Measurements from ENCODE around the gene LIPC.

The LIPC gene

GRCh38 chr15:58554758-58555157 lies 123.0 kb downstream of the LIPC start:
- DNase-seq (ENCODE audit: low read depth in 2 of 2), result no peak

DNA sequence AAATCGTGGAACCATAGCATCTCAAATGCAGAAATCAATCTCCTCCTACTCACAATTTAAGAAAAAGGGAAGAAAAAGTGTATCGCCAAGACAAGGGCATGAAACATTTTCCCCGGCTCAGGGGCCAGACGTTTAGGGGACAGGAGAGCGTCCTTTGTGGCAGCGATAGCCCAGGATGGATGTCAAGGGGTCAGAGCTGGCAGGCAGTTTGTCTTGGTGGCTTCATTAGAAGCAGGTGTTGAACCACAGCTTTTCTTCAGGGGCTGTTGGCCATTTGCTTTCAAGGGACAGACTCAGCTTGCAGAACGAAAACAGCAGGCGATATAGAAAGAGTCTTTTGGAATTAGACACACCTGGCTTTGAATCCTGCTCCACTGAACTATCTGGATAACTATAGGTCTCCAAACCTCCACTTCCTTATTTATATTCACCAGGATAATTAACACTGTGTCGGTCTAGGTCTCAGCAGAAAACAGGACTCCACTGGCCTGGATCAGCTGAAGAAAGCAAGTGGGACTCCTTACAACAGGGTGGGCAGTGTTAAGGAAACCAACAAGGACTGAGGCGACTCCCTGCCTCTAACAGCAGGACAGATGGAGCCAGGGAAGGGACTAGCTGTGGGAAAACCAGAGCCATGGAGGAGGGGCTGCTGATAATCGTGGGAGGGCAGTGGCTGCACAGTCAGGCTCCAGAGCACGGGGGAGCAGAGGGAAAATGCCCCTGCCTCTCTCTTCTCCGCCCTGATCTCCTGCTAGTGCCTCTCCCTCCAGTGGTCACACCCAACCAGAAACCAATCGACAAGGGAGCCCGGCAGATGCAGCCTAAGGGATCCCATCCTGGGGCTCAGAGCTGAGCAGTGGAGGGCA lies 123.6 kb downstream of the LIPC start:
- no peak for DNase-seq (ENCODE audit: low read depth in 2 of 2)

- no peak for DNase-seq (ENCODE audit: low read depth in 2 of 2)
Measured at GRCh38 chr15:58556028-58556361, 124.2 kb downstream of the LIPC start.

DNA sequence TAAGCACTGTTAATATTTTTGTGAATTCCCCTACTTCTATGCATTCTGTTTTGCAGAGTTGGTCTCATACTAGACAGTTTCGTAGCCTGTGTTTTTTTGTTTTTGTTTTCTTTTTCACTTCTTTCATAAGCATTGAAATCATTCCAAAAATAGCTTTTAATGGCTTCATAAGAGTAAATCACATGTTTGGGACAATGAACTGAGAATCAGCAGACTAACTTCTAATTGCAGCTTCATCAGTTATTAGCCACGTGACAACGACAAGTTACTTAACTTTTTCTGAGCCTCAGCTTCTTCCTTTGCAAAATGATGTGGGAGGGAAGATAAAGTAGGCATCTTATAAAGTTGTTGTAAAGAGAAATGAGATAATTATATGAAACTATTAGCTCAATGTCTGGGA lies 124.8 kb downstream of the LIPC start:
- no peak for DNase-seq (ENCODE audit: low read depth in 2 of 2)

DNA sequence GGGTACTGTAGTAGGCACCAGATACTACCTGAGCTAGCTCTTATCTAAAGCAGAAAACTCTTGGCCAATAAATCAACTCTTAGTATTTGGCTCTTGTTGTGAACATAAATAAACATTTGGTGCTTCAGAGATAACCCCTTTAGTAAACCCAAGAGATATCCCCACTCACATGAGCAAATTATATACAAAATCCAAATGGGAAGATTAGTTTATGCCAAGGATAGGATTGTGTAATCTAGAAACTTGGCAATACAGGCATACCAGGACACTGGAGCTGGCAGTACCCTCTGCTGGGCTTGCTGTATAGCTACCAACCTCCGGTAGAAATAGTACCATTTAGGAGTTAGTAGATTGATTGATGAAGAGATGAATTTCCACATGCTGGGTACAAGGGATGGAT lies 127.0 kb downstream of the LIPC start:
- no peak for DNase-seq (ENCODE audit: low read depth in 2 of 2)

GRCh38 chr15:58559904-58560588 lies 128.3 kb downstream of the LIPC start:
- DNase-seq (ENCODE audit: low read depth in 2 of 2), result no peak

GRCh38 chr15:58561321-58561720 lies 129.5 kb downstream of the LIPC start:
- no peak for DNase-seq (ENCODE audit: low read depth in 2 of 2)

- no peak for DNase-seq (ENCODE audit: low read depth in 2 of 2)
Measured at GRCh38 chr15:58562135-58562534, 130.3 kb downstream of the LIPC start.

- DNase-seq (ENCODE audit: low read depth in 2 of 2), result no peak
Measured at GRCh38 chr15:58564981-58565380, 133.2 kb downstream of the LIPC start.

- DNase-seq (ENCODE audit: low read depth in 2 of 2), result no peak
Measured at GRCh38 chr15:58565619-58566018, 133.8 kb downstream of the LIPC start.

DNA sequence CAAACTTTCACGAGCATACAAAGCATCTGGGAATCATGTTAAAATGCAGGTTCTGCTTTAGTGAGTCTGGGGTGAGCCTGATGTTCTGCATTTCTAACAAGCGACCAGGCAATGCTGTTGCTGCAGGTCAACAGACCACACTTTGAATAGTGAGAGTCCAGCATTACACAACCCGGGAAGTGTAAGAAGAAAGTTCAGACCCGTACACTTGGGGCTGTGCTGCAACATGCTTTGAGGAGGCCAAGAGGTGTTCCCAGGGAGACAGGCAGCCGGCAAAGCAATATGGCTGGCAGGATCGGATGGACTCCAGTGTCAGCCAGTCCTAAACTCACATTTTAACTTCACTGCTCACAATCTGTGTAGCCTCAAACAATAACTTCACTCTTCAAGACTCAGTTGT lies 134.2 kb downstream of the LIPC start:
- DNase-seq (ENCODE audit: low read depth in 2 of 2), result no peak

DNA sequence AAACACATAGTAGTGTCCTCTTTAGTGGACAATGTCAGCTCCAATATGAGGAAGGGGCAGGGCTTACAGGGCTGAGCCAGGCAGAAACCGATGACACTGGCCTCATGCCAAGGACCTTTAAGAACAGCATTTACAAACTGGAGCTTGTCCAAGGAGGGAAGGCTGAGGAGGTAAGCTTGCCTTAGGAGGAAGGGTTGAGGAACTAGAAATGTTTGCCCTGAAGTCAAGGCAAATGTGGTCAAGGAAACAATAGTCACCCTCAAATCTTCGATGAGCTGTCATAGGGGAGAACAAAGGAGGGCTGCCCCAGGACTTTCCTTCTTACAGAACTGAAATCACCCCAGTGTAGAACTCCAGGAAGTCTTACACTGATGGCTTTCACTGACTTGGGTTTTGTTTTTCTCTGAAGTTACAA lies 136.4 kb downstream of the LIPC start:
- DNase-seq (ENCODE audit: low read depth in 2 of 2), result no peak

DNA sequence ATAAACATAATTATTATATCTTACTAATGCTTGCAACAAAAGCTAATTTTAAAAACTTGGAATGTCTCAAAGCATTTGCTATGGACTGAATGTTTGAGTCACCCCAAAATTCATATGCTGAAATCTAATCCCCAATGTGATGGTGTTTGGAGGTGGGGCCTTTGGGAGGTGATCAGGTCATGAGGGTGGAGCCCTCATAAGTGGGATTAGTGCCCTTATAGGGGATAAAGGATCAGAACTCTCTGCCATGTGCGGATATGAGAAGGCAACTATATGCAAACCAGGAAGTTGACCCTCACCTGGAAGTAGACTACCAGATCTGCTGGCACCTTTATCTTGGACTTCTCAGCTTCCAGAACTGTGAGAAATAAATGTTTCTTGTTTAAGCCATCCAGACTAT lies 137.7 kb downstream of the LIPC start:
- DNase-seq (ENCODE audit: low read depth in 2 of 2), result no peak

DNA sequence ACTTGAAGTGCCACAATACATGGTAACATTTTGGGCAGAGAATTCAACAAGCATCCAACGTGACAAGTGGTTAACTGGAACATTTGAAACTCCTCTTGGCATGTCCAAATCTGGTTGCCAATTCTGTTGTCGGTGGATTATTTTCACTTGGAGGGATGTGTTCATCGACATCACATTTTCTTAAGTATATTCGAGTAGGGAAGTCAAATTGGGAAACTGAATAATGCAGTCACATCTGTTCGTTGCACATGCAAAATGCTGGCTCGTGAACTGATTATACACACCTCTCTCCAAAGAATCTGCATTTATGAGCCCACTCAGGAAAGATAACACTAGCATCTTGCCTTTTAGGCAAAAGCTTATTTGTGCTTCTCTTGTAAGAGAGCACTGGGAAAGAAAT lies 139.7 kb downstream of the LIPC start:
- no peak for DNase-seq (ENCODE audit: low read depth in 2 of 2)

DNA sequence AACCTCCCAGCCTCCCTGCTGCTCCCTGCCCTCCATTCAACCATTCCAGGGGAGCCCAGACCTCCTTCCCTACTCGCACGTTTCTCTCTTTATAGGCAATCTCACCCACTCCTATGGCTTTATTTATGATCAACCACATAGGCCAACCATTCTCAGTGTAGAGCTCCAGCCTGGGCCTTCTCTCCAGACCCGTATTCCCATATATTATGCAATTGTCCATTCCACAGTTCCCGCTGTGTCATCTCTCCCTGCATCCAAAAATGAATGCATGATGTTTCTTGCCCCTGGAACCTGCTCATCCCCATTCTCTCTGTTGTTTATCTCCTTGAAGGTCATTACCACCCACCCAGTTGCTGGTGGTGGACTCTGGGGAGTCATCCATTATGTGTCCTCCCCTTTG lies 140.7 kb downstream of the LIPC start:
- no peak for DNase-seq (ENCODE audit: low read depth in 2 of 2)

- no peak for DNase-seq (ENCODE audit: low read depth in 2 of 2)
Measured at GRCh38 chr15:58573270-58573669, 141.5 kb downstream of the LIPC start.

DNA sequence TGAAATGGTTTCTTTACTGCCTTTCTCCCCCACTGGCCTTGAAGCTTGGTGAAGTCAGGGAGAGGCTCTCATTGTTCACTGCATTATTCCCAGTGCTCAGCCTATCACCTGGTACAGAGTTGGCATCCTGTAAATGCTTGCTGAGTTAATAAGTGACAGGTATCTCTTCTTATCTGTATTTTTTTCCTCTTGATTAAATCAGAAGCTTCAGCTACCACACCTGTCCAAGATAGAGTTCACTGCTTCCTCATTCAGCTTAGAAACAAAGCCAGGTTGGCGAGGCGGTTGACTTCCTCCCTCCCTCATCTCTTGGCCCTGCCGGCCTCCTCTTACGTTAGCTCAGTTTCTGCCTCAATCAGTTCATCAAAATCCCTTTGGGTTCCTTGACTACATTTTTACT lies 142.8 kb downstream of the LIPC start:
- DNase-seq (ENCODE audit: low read depth in 2 of 2), result no peak

DNA sequence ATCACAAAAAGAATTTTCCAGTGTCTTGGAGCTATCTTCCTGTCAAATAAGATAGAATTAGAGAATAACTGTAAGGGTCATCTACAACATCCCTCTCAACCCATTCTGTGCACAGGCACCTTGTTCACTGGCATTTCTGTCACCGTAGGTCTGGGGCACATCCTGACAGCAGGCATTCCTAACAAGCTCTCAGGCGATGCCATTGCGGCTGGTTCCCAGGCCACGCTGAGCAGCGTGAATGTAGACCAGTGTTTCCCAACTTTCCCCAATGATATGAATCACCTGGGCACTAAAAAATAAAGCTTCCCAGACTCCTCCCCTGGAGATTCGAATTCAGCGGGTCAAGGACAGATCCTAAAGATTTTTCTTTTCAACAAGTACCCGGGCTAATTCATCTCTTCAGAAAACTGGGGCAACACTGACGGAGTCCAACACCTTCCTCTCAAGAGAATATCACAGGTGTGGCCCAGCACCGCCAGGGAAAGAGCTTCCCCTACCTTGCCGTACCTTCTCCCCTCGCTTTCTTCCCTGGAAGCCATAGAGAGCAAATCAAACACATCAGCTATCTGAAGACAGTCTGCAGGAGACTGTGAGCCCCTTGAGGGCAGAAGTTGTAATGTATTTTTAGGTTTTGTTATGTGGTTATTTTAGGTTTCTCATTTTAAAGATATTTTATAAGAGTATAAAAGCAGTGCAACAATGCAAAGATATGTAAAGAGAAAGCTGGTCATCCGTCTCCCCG lies 143.4 kb downstream of the LIPC start:
- no peak for DNase-seq (ENCODE audit: low read depth in 2 of 2)

DNA sequence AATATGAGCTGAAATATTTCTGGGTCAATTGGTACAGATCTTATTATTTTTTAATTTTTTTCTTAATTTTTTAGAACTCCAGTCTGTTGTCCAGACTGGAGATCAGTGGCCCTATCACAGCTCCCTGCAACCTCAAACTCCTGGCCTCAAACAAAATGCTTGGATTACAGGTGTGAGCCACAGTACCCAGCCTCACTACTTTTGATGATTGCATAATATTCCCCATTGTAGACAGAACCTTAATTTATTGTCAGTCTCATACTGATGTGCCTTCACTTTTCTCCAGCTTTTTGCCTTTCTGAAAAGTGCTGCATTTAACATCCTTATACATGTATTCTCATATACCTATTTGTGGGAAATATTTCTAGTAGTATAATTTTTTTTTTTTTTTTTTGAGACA lies 144.9 kb downstream of the LIPC start:
- DNase-seq (ENCODE audit: low read depth in 2 of 2), result no peak

DNA sequence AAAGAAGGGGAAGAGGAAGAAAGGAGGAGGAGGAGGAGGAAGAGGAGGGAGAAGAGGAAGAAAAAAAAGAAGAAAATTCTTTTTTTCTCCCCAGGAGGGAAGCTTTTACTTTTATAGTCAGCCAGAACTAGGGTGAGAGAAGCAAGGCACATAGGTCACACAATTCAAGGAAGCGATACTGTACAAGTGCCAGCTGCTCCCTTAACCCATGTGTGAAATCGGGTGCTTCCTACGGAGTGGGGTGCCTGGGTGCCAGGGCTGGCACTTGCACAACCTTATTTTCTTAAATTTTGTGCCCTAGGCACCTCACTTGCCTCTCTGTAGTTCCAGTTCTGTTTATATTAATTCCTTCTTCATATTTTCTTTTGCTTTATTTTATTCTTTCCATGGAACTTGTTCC lies 150.4 kb downstream of the LIPC start:
- no peak for DNase-seq (ENCODE audit: low read depth in 2 of 2)

DNA sequence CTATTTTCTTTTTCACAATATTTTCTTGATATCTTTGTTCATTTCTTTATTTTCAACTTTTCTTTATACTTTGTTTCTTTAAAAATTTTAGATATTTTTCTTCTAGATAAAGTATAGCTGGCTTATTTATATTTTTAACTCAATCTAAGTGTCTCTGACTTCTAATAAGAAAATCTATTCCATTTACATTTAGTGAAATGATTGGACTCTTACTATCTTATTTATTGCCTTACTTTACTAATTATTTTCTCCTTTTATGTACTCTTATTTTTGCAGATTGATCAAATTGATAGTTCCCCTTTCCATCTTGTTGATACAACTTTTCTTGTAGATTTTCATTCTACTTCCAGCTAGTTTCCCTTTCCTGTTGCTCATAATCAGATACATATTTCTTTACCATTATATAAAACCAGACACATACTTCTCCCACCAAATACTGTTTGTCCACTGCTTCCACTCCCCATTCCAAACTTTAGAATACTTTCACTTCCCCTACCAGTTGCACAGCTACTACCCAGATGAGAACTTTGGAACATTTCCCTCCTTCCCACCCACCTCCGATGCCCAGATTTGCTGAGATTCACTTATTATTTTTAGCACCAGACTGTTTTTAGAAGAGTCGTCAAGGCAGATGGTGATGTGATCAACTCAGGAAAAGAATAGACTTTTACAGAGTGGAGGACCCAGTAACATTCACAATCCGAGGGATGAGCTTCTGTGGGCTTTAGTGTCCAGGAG lies 151.5 kb downstream of the LIPC start:
- DNase-seq (ENCODE audit: low read depth in 2 of 2), result no peak

DNA sequence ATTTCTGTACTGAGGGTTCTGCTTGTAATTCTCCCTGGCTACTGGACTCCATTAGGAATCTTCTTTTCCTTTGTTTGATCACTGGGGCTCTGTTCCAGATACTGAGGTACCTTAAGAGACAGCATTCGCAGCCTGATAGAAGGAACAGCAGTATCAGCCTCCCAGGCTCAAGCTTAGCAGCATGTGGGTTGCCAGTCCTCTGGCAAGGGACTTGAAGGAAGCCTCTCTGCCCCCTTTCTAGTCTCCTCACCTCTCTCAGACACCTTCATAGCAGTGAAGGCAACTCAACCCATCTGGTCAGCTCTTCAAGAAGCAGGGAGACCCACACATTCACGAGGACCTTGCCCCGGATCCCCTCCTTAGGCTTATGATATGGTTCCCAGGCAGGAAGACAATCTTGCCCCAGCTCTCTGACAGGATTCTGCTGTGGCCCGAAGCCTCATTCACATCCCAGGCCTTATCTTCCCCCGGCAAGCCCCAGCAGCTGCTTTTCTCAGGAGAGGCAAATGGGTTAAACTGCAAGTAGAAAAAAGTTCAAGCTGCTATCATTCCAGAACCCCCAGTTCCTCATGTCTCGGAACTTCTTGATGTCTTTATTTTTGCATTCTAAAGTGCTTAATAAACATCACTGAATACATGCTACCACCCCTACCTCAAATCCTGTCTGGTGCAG lies 153.1 kb downstream of the LIPC start:
- no peak for DNase-seq (ENCODE audit: low read depth in 2 of 2)

Measured in stimulated activated CD8-positive, alpha-beta memory T cell treated with anti-CD3 and anti-CD28 coated beads, Interleukin-15, amount 100 ng/mL, for 4 hours (primary cell).